Measurements from ENCODE around the gene TTLL13. TPM values are rescaled to one million over a fixed set of nuclear protein-coding genes. Genes with fewer than 3 reads are reported as not detected.

Gene TTLL13
- total and polyA plus RNA-seq, 9 of the 15 experiments (the other 6 are each of a cell fraction or from before 2014, with no cell fraction given), result 0.05 to 0.24 (median 0.11) TPM; not detected in 1

DNA sequence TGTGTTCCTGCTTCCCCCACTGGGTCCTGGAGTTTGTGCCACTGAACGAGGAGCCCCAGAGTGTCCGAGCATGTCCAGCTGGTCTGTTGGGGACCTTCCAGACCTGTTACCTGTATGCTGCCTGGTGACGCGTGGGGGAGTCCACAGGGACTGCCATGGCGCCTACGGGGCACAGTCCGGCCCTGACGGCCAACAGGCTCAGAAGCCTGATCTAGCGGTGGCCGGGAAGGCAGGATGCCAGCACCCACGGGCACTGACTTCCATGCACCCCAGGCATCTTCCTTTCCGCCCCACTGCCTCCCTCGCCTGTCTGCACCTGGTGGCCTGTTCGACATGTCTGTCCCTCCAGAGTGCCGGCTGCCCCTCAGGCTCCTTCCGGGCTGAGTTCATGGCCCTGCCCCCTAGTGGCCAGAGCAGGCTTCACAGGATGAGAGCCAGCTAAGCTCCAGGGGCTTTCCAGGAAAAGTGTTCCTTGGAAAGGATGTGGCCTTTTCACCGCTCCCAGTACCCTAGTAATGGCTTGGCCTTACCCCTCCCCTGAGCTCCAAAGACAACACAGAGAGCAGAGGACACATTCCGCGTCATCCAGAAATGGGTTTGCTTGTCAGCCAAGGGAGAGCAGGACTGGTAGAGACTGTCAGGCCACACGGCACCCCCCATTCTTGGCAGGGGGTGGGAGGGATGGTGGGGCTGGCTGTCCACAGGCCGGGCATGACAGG, 51.8 kb downstream of the TTLL13 start (continued):
- TF ChIP-seq ATF7 (IDR thresholded peaks at IDR 0.05), result 0 out of 2 replicates have a peak, but pooled peaks have one; percentile 23
- peak in 1 of 2 experiments; percentile 77; a peak in 1 of 3 replicates for TF ChIP-seq CBX3 (IDR thresholded peaks at IDR 0.05; ENCODE audit: borderline replicate concordance in 1 of 2, low read length in 2 of 2)
- TF ChIP-seq DMBX1 (CRISPR knock-in tag; IDR thresholded peaks at IDR 0.05; ENCODE audit: borderline replicate concordance), result 0 out of 2 replicates have a peak, but pooled peaks have one; percentile 35
- TF ChIP-seq, protein P1, sequence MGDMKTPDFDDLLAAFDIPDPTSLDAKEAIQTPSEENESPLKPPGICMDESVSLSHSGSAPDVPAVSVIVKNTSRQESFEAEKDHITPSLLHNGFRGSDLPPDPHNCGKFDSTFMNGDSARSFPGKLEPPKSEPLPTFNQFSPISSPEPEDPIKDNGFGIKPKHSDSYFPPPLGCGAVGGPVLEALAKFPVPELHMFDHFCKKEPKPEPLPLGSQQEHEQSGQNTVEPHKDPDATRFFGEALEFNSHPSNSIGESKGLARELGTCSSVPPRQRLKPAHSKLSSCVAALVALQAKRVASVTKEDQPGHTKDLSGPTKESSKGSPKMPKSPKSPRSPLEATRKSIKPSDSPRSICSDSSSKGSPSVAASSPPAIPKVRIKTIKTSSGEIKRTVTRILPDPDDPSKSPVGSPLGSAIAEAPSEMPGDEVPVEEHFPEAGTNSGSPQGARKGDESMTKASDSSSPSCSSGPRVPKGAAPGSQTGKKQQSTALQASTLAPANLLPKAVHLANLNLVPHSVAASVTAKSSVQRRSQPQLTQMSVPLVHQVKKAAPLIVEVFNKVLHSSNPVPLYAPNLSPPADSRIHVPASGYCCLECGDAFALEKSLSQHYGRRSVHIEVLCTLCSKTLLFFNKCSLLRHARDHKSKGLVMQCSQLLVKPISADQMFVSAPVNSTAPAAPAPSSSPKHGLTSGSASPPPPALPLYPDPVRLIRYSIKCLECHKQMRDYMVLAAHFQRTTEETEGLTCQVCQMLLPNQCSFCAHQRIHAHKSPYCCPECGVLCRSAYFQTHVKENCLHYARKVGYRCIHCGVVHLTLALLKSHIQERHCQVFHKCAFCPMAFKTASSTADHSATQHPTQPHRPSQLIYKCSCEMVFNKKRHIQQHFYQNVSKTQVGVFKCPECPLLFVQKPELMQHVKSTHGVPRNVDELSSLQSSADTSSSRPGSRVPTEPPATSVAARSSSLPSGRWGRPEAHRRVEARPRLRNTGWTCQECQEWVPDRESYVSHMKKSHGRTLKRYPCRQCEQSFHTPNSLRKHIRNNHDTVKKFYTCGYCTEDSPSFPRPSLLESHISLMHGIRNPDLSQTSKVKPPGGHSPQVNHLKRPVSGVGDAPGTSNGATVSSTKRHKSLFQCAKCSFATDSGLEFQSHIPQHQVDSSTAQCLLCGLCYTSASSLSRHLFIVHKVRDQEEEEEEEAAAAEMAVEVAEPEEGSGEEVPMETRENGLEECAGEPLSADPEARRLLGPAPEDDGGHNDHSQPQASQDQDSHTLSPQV (IDR thresholded peaks at IDR 0.05), result peak; percentile 50
- no peak for TF ChIP-seq PTTG1 (tag; IDR thresholded peaks at IDR 0.05; ENCODE audit: low read depth)
- TF ChIP-seq ESRRB (CRISPR knock-in tag; IDR thresholded peaks at IDR 0.05; ENCODE audit: borderline replicate concordance), result no peak
- TF ChIP-seq SRSF1 (IDR thresholded peaks at IDR 0.05; ENCODE audit: low read depth, low read length), result no peak
- peak; percentile 82 for TF ChIP-seq ELF1 (tag; IDR thresholded peaks at IDR 0.05)
- TF ChIP-seq, protein P2, sequence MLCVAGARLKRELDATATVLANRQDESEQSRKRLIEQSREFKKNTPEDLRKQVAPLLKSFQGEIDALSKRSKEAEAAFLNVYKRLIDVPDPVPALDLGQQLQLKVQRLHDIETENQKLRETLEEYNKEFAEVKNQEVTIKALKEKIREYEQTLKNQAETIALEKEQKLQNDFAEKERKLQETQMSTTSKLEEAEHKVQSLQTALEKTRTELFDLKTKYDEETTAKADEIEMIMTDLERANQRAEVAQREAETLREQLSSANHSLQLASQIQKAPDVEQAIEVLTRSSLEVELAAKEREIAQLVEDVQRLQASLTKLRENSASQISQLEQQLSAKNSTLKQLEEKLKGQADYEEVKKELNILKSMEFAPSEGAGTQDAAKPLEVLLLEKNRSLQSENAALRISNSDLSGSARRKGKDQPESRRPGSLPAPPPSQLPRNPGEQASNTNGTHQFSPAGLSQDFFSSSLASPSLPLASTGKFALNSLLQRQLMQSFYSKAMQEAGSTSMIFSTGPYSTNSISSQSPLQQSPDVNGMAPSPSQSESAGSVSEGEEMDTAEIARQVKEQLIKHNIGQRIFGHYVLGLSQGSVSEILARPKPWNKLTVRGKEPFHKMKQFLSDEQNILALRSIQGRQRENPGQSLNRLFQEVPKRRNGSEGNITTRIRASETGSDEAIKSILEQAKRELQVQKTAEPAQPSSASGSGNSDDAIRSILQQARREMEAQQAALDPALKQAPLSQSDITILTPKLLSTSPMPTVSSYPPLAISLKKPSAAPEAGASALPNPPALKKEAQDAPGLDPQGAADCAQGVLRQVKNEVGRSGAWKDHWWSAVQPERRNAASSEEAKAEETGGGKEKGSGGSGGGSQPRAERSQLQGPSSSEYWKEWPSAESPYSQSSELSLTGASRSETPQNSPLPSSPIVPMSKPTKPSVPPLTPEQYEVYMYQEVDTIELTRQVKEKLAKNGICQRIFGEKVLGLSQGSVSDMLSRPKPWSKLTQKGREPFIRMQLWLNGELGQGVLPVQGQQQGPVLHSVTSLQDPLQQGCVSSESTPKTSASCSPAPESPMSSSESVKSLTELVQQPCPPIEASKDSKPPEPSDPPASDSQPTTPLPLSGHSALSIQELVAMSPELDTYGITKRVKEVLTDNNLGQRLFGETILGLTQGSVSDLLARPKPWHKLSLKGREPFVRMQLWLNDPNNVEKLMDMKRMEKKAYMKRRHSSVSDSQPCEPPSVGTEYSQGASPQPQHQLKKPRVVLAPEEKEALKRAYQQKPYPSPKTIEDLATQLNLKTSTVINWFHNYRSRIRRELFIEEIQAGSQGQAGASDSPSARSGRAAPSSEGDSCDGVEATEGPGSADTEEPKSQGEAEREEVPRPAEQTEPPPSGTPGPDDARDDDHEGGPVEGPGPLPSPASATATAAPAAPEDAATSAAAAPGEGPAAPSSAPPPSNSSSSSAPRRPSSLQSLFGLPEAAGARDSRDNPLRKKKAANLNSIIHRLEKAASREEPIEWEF (CRISPR knock-in tag; IDR thresholded peaks at IDR 0.05), result no peak
- TF ChIP-seq ZFX (CRISPR knock-in tag; IDR thresholded peaks at IDR 0.05), result peak; percentile 46; the same call in 1 of the 2 replicates
- TF ChIP-seq ZNF41 (CRISPR knock-in tag; conservative IDR thresholded peaks at IDR 0.05), result 0 out of 2 replicates have a peak, but pooled peaks have one; percentile 25
- TF ChIP-seq ZBTB7A (IDR thresholded peaks at IDR 0.05; ENCODE audit: borderline replicate concordance, control insufficient read depth, low read depth, low read length), result peak; percentile 30; the same call in 1 of the 2 replicates
- TF ChIP-seq NFIC (IDR thresholded peaks at IDR 0.05), result peak; percentile 10; the same call in 1 of the 2 replicates
- TF ChIP-seq, protein P3, sequence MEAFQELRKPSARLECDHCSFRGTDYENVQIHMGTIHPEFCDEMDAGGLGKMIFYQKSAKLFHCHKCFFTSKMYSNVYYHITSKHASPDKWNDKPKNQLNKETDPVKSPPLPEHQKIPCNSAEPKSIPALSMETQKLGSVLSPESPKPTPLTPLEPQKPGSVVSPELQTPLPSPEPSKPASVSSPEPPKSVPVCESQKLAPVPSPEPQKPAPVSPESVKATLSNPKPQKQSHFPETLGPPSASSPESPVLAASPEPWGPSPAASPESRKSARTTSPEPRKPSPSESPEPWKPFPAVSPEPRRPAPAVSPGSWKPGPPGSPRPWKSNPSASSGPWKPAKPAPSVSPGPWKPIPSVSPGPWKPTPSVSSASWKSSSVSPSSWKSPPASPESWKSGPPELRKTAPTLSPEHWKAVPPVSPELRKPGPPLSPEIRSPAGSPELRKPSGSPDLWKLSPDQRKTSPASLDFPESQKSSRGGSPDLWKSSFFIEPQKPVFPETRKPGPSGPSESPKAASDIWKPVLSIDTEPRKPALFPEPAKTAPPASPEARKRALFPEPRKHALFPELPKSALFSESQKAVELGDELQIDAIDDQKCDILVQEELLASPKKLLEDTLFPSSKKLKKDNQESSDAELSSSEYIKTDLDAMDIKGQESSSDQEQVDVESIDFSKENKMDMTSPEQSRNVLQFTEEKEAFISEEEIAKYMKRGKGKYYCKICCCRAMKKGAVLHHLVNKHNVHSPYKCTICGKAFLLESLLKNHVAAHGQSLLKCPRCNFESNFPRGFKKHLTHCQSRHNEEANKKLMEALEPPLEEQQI (IDR thresholded peaks at IDR 0.05), result peak; percentile 19; the same call in 1 of the 2 replicates
- peak in 1 of 2 experiments; percentile 32; a peak in 1 of 4 replicates for TF ChIP-seq TBL1XR1 (IDR thresholded peaks at IDR 0.05; ENCODE audit: low read length in 2 of 2)

All from K562 (cell line).